ENCODE data around the gene LARP1.

LARP1 gene

DNA sequence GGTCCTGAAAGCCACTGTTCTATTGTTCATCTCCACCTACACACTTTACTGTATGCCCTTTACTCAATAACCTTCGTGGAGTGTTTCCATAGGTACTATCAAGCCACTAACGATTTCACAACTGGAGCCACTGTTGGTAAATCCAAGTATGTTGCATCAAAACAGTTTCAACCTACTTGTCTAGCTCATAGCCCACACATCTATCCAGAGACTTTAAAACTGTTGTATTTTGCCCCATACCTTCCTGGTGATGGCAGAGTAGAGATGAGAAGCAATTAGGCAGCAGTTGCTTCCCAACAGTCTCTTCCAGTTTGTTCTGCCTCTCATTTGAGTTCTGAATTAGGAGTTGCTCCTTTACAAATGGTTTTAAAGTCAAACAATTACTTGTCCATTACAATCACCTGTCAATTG lies 94.6 kb downstream of the LARP1 start:
- in situ Hi-C loops (cut with HindIII; ENCODE audit: low pct_unique_long_range_greater_than_20kb, low sequenced_read_pairs) = no loop called here
- no peak for DNase-seq (ENCODE audit: low read depth in 1 of 2, low spot score in 1 of 2)
- no peak for TF ChIP-seq JUND (IDR thresholded peaks at IDR 0.05; ENCODE audit: low read depth)

DNA sequence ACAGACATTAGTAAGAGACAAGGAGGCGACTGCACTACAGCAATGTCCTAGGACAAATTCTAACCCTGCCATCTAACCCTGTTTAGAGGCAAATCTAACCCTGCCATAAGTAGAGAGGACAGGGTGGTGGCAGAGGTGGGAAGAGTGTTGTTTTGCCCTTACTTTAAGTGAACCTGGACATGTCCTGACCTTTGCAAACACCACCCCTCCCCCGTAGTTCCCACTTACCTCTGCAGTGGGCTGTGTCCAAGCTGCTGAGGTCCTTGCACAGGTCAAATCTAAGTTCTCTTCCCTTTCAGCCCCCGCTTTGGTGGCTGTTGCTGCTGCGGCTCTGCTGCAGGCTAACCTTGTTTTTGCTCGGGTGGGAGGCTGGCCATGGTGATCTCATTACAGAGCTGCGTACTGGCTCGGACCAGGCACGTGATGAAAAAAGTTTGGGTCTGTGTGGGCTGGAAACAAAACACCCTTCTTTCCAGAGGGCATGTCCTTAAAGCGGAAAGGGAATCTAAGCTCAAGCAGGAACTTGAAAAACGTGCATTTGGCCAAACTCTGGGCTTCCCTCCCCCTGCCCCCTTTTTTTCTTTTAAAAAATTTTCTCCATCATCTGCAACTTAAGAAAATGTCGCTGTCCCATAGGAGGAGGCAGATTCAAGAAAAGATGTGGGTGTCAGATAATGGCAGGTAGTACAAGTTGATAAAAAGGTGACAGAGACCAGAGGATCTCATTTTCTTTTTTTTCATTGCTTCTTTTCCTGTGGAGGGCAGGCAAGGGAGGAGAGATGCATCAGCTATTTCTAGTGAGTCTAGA lies 95.3 kb downstream of the LARP1 start, which contains the start of gene FAXDC2:
Gene FAXDC2, minus strand, starts transcription at position 349 of the 808 bp plus-strand sequence. CDS start 12,425 bp downstream, outside the sequence.
- DNase-seq (ENCODE audit: low read depth in 1 of 2, low spot score in 1 of 2) = no peak
- in situ Hi-C loops (cut with HindIII; ENCODE audit: low pct_unique_long_range_greater_than_20kb, low sequenced_read_pairs) = no loop called here
- no peak for TF ChIP-seq JUND (IDR thresholded peaks at IDR 0.05; ENCODE audit: low read depth)

DNA sequence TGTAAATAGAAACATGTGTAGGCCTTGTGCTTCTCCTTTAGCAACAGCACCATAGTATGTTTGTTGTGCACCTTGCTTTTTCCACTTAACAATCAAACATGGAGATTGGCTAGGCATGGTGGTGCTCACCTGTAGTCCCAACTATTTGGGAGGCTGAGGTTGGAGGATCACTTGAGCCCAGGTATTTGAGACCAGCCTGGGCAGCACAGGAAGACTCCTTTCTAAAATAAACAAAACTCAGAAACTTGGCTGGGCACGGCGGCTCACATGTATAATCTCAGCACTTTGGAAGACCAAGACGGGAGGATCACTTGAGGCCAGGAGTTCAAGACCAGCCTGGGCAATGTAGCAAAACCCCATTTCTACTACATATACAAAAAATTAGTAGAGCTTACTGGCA lies 96.2 kb downstream of the LARP1 start:
- in situ Hi-C loops (cut with HindIII; ENCODE audit: low pct_unique_long_range_greater_than_20kb, low sequenced_read_pairs) = no loop called here
- TF ChIP-seq JUND (IDR thresholded peaks at IDR 0.05; ENCODE audit: low read depth) = no peak
- DNase-seq (ENCODE audit: low read depth in 1 of 2, low spot score in 1 of 2) = no peak

DNA sequence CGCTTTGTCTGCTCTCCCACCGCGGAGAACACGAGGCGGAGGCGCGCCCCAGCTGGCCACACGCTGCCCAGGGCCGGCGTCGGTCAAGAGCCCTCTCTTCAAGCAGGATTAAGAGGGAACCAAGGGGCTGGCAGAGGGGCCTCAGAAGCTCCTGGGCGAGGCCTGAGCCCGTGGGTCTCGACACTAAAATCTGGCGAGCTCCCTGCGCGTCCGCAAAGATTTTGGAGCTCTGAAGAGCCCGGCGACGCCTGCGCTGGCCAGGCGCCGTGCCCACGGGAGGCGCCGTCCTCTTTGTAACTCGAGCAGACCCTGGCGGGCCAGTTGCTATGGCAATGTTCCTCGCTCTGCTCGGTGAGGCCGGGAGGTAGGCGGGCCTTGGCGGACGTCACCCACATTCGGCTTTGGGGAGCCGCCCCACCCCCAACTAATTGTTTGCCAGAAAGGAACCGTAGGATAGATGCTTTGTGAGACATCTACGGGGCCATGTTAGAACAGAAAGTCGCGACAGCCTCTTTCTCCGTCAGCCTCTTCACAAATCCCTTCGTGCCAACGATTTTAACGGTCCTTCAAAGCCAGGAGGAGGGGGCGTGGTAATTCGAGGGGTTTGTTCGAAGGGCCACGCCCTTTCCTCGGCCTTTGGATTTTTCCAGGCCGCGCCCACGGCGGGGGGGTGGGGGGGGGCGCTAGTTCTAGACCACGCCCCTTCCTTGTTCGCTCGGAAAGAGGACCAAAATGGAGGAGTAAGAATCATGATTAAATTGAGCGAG lies 102.5 kb downstream of the LARP1 start:
- TF ChIP-seq JUND (IDR thresholded peaks at IDR 0.05; ENCODE audit: low read depth) = no peak
- in situ Hi-C loops (cut with HindIII; ENCODE audit: low pct_unique_long_range_greater_than_20kb, low sequenced_read_pairs) = no loop called here
- DNase-seq (ENCODE audit: low read depth in 1 of 2, low spot score in 1 of 2) = peak; percentile 91 to 97

DNA sequence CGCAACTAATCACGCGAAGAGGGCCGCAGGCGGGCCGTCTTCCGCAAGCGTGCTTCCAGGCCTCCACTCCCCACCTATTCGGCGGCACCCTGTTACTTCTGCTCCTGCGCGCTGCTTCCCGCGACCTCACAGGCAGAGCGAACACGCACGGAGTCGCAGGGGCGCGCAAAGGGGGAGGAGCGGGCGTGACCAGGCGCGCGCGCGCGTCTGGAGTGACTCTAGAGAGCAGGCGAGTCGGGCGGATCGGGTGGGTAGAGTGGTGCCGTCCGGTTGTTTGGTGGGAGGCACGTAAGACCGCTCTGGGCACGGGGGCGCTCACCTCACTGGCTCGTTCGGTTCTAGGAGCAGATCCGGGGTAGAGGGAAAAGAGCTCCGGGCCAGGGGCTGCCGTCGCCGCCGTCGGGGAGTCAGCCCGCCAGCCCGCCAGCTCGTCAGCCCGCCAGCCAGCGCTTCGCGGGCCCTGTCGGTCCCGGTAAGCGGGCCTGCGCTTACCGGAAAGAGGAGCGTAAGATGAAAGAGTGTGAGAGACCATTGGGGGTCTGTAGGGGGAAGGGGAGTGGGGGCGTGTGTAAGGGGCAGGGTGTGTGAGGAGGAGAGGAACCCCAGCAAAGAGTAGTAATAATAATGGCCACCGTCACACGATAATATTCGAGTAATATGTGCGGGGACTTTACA lies 103.3 kb downstream of the LARP1 start, which contains the start of gene CNOT8:
Gene CNOT8, plus strand, starts transcription at position 331 of the 675 bp plus-strand sequence. CDS start 4,652 bp downstream, outside the sequence.
- TF ChIP-seq JUND (IDR thresholded peaks at IDR 0.05; ENCODE audit: low read depth) = no peak
- in situ Hi-C loops (cut with HindIII; ENCODE audit: low pct_unique_long_range_greater_than_20kb, low sequenced_read_pairs) = no loop called here
- peak; percentile 83 to 99 for DNase-seq (ENCODE audit: low read depth in 1 of 2, low spot score in 1 of 2)

DNA sequence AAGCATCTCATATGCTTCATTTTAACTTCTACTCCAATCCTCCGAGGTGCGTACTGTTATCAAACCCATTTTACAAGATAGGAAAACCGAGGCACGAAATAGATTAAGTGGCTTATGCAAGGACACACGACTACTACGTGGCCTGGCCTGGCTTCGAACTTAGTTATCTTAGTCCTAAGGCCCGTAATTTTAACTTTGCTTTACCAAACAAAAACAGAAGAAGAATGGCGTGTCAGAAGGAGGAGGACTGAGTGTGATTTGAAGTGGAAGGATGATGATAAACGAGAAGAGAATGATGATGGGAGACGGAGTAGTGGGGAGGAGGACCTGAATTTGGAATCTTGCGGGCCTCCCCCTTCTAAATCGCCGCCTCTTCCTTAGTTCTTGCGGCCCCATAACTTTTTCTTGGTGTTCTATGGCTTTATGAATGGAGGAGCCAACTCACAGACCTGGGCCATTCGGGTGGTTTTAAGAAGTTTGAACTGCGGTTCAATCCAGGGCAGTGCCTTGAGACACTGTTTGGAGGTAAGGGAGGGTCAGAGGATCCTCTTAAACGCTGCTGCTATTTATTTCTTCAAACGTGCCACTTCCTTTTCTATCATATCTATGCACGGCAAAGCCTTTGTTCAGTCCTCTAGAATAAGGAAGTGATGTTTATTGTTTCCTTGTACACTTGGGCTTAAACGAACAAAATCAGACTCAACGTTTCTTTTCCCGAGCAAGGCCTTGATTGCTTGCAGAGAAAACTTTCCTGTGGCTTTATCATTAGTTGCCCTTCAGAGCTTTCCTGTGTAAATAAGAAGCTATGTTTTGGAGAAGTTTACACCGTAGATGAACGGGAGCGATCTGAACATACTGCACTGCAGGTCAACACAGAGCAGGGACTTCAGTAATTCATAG lies 104.0 kb downstream of the LARP1 start:
- no peak for TF ChIP-seq JUND (IDR thresholded peaks at IDR 0.05; ENCODE audit: low read depth)
- no peak for DNase-seq (ENCODE audit: low read depth in 1 of 2, low spot score in 1 of 2)
- in situ Hi-C loops (cut with HindIII; ENCODE audit: low pct_unique_long_range_greater_than_20kb, low sequenced_read_pairs) = no loop called here

DNA sequence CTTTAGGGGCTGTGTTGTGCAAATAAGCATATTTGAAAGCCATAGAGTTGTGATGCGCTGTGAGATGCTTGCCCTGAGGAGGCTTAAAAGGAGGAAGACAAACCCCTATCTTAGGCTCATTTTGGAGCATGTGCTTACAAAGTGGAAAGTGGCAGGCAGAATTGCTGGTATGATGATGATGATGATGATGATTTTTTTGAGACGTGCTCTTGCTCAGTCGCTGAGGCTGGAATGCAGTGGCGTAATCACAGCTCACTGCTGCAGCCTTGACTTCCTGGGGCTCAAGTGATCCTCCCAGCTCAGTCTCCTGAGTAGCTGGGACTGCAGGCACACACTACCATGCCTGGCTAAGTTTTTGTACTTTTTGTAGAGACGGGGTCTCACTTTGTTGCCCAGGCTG lies 104.9 kb downstream of the LARP1 start:
- no peak for DNase-seq (ENCODE audit: low read depth in 1 of 2, low spot score in 1 of 2)
- TF ChIP-seq JUND (IDR thresholded peaks at IDR 0.05; ENCODE audit: low read depth) = no peak
- in situ Hi-C loops (cut with HindIII; ENCODE audit: low pct_unique_long_range_greater_than_20kb, low sequenced_read_pairs) = no loop called here

DNA sequence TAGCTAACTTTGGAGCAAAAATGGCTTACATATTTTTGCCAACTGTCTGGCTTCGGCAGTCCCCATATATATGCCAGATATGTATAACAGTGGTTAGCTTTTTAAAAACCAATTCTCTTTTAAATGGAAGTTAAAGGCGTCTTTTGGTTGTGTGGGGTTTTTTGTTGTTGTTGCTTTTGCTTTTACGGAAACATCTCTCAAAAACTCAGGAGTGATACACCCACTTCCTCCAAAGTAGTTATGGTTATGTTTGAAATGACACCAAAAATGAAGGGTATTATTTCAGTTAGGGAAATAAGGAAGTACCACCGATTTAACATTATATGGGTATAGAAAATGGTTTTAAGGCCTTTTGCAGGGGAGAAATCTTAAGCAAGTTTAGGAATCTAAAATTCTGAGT lies 105.6 kb downstream of the LARP1 start:
- in situ Hi-C loops (cut with HindIII; ENCODE audit: low pct_unique_long_range_greater_than_20kb, low sequenced_read_pairs) = no loop called here
- no peak for DNase-seq (ENCODE audit: low read depth in 1 of 2, low spot score in 1 of 2)
- TF ChIP-seq JUND (IDR thresholded peaks at IDR 0.05; ENCODE audit: low read depth) = no peak

DNA sequence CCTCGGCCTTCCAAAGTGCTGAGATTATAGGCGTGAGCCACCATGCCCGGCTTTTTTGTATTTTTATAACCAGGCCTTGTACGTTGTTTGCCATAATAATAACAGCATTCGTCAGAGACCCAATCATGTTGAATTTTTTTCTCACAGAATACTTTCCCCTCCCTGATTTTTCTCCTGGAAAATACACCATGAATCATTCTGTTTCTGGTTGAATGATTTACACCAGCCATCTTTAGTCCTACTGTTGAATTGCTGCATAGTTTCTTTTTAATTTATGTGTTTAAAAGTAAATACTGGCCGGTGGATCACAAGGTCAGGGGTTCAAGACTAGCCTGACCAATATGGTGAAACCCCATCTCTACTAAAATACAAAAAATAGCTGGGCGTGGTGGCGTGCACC lies 106.8 kb downstream of the LARP1 start:
- in situ Hi-C loops (cut with HindIII; ENCODE audit: low pct_unique_long_range_greater_than_20kb, low sequenced_read_pairs) = no loop called here
- TF ChIP-seq JUND (IDR thresholded peaks at IDR 0.05; ENCODE audit: low read depth) = no peak
- DNase-seq (ENCODE audit: low read depth in 1 of 2, low spot score in 1 of 2) = no peak

DNA sequence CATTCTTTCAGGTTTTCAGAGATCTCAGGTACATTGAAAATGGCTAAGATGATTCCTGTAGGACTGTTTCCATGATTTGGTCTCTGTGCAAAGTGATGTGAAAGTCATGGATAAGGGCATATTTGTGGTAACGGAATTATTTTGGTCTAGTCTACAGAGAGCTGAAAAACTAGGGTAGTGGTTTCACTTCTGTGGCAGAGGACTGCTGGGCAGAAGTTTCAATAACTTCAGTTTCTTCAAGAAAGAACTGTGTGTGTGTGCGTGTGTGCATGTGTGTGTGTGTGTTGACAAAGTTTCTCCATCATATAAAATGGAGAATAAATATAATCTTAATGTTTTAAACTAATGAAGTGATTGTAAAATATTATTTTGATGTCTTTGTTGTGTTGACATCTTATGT lies 107.6 kb downstream of the LARP1 start:
- no peak for TF ChIP-seq JUND (IDR thresholded peaks at IDR 0.05; ENCODE audit: low read depth)
- in situ Hi-C loops (cut with HindIII; ENCODE audit: low pct_unique_long_range_greater_than_20kb, low sequenced_read_pairs) = no loop called here
- DNase-seq (ENCODE audit: low read depth in 1 of 2, low spot score in 1 of 2) = no peak

DNA sequence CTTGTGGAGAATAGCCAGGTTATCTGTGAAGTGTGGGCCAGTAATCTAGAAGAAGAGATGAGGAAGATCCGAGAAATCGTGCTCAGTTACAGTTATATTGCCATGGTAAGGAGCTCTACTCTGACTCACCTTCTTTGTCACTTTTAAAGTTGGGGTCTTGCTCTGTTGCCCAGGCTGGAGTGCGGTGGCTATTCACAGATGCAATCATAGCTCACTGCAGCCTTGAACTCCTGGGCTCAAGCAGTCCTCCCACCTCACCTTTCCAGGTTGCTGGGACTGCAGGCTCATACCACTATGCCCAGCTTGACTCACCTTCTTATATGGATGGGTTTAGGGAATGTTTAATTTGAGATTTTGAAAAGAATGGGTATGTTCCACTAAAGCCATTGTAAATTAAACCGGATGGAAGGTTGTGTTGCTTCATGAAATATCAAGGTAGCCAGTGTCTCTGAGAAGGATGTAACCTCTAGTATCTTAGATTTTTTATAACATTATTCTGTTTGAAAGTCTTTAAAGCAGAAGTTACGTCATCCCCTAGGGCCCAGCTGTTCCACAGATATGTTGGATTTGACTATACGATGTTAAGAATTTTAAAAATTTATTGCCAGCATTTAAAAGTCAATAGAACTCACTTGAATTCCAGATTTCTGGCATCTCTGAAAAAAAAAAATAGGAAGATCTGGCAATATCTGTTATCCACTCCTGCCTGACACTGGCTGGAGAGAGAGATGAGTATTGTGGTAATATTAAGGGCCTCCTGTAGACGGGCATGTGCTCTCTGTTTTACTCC lies 108.3 kb downstream of the LARP1 start:
- in situ Hi-C loops (cut with HindIII; ENCODE audit: low pct_unique_long_range_greater_than_20kb, low sequenced_read_pairs) = no loop called here
- DNase-seq (ENCODE audit: low read depth in 1 of 2, low spot score in 1 of 2) = no peak
- TF ChIP-seq JUND (IDR thresholded peaks at IDR 0.05; ENCODE audit: low read depth) = no peak
